Measurements from ENCODE around the gene AGBL4.

- TF ChIP-seq CTCF (IDR thresholded peaks at IDR 0.05): peak; percentile 24 to 60 (median 38)
- TF ChIP-seq POLR2A (IDR thresholded peaks at IDR 0.05): no peak
Measured at GRCh38 chr1:48530727-48531351, 1492.9 kb downstream of the AGBL4 start.
